H9 (cell line): ENCODE data around the gene BCAS3. TPM values are rescaled to one million over a fixed set of nuclear protein-coding genes. Genes with fewer than 3 reads are reported as not detected.
A peak's percentile ranks its signal among the peaks of the same experiment; 100 is the strongest.

Experiments
- DNase-seq: peaks from one replicate; pipeline ENCODE4 v3.0.0-alpha.2; 2017
- H2AFZ ChIP-seq: one replicate; pipeline ENCODE4 v1.6.1; 2013; ENCODE audit warnings: mild to moderate bottlenecking, low read length, control low read depth, moderate library complexity
- H2AK5ac ChIP-seq: 2 replicates; pipeline ENCODE4 v1.6.1; 2013; ENCODE audit warnings: low read length, control low read depth, mixed read lengths; ENCODE audit not compliant: insufficient read length
- H2BK120ac ChIP-seq: one replicate; pipeline ENCODE4 v1.6.1; 2013; ENCODE audit warnings: low read depth, mild to moderate bottlenecking, low read length, control low read depth, inconsistent platforms; ENCODE audit not compliant: poor library complexity, severe bottlenecking
- H2BK12ac ChIP-seq: 2 replicates; pipeline ENCODE4 v1.6.1; 2013; ENCODE audit warnings: low read length, control low read depth, mixed read lengths, low read depth; ENCODE audit not compliant: insufficient read length
- H2BK15ac ChIP-seq: 2 replicates; pipeline ENCODE4 v1.6.1; 2013; ENCODE audit warnings: low read depth, low read length, control low read depth
- H2BK20ac ChIP-seq: one replicate; pipeline ENCODE4 v1.6.1; 2013; ENCODE audit warnings: low read depth, mild to moderate bottlenecking, low read length, control low read depth, inconsistent platforms; ENCODE audit not compliant: poor library complexity, severe bottlenecking
- H2BK5ac ChIP-seq: 2 replicates; pipeline ENCODE4 v1.6.1; 2013; ENCODE audit warnings: low read length, control low read depth, mixed read lengths; ENCODE audit not compliant: insufficient read length
- H3K14ac ChIP-seq: 2 replicates; pipeline ENCODE4 v1.6.1; 2013; ENCODE audit warnings: low read length, control low read depth; ENCODE audit not compliant: insufficient read depth
- H3K18ac ChIP-seq: 2 replicates; pipeline ENCODE4 v1.6.1; 2013; ENCODE audit warnings: low read depth, mild to moderate bottlenecking, mixed read lengths, low read length, control low read depth; ENCODE audit not compliant: insufficient read length
- H3K23ac ChIP-seq: 2 replicates; pipeline ENCODE4 v1.6.1; 2013; ENCODE audit warnings: low read length, control low read depth, mixed read lengths, low read depth; ENCODE audit not compliant: insufficient read length
- H3K23me2 ChIP-seq: 2 replicates; pipeline ENCODE4 v1.6.1; 2013; ENCODE audit warnings: low read depth, mild to moderate bottlenecking, mixed read lengths, low read length, control low read depth; ENCODE audit not compliant: insufficient read length, poor library complexity, severe bottlenecking
- H3K27ac ChIP-seq: 2 replicates; pipeline ENCODE4 v1.5.1; 2013; ENCODE audit warnings: low read length, control low read depth, mixed read lengths, low read depth; ENCODE audit not compliant: insufficient read length
- H3K27me3 ChIP-seq: 2 replicates; pipeline ENCODE4 v1.6.1; 2013; ENCODE audit warnings: low read length, control low read depth, inconsistent platforms; ENCODE audit not compliant: insufficient read depth
- H3K4ac ChIP-seq: 2 replicates; pipeline ENCODE4 v1.6.1; 2013; ENCODE audit warnings: low read depth, mild to moderate bottlenecking, control low read depth, inconsistent platforms, low read length, moderate library complexity
- H3K4me1 ChIP-seq: 2 replicates; pipeline ENCODE4 v1.6.1; 2013; ENCODE audit warnings: low read length, control low read depth, inconsistent platforms; ENCODE audit not compliant: insufficient read depth
- H3K4me2 ChIP-seq: 2 replicates; pipeline ENCODE4 v1.6.1; 2013; ENCODE audit warnings: low read length, control low read depth, mixed read lengths; ENCODE audit not compliant: insufficient read length, insufficient read depth
- H3K56ac ChIP-seq: 2 replicates; pipeline ENCODE4 v1.6.1; 2013; ENCODE audit warnings: low read depth, mild to moderate bottlenecking, mixed read lengths, low read length, control low read depth; ENCODE audit not compliant: insufficient read length
- H3K79me1 ChIP-seq: 2 replicates; pipeline ENCODE4 v1.6.1; 2013; ENCODE audit warnings: low read depth, mild to moderate bottlenecking, moderate library complexity, low read length, control low read depth, inconsistent platforms; ENCODE audit not compliant: insufficient read depth, poor library complexity, severe bottlenecking
- H3K79me2 ChIP-seq: 2 replicates; pipeline ENCODE4 v1.6.1; 2013; ENCODE audit warnings: low read length, control low read depth, inconsistent platforms; ENCODE audit not compliant: insufficient read depth
- H3K9ac ChIP-seq: 2 replicates; pipeline ENCODE4 v1.6.1; 2013; ENCODE audit warnings: low read length, control low read depth, mixed read lengths; ENCODE audit not compliant: insufficient read length; ENCODE audit errors: extremely low read depth
- H3K9me3 ChIP-seq: one replicate; pipeline ENCODE4 v1.6.1; 2013; ENCODE audit warnings: low read depth, low read length, inconsistent platforms; ENCODE audit not compliant: control insufficient read depth
- H3T11ph ChIP-seq: one replicate; pipeline ENCODE4 v1.6.1; 2013; ENCODE audit warnings: mild to moderate bottlenecking, low read length, control low read depth, inconsistent platforms
- H4K20me1 ChIP-seq: one replicate; pipeline ENCODE4 v1.6.1; 2013; ENCODE audit not compliant: control insufficient read depth, insufficient read length, insufficient read depth
- H4K5ac ChIP-seq: 2 replicates; pipeline ENCODE4 v1.6.1; 2013; ENCODE audit warnings: low read depth, mild to moderate bottlenecking, mixed read lengths, low read length, control low read depth; ENCODE audit not compliant: insufficient read length
- H4K8ac ChIP-seq: replicated peaks from 2 replicates; pipeline ENCODE4 v1.6.1; 2013; ENCODE audit warnings: low read length, control low read depth, mixed read lengths, low read depth; ENCODE audit not compliant: insufficient read length
- H4K91ac ChIP-seq: 2 replicates; pipeline ENCODE4 v1.6.1; 2013; ENCODE audit warnings: low read depth, mild to moderate bottlenecking, moderate library complexity, mixed read lengths, low read length, control low read depth; ENCODE audit not compliant: insufficient read length
- H3K27ac Mint-ChIP-seq, 3 experiments: 2 replicates in 2 of 3; 3 replicates in 1 of 3; pipeline ENCODE4 v1.8.0; 2020 to 2021; ENCODE audit warnings: mixed read lengths in 3 of 3, mild to moderate bottlenecking in 1 of 3, moderate library complexity in 1 of 3
- H3K27me3 Mint-ChIP-seq: 2 replicates; pipeline ENCODE4 v1.8.0; 2021; ENCODE audit warnings: low read depth, mild to moderate bottlenecking, moderate library complexity, mixed read lengths
- H3K36me3 Mint-ChIP-seq, 3 experiments: 2 replicates in 2 of 3; 3 replicates in 1 of 3; pipeline ENCODE4 v1.8.0; 2020 to 2021; ENCODE audit warnings: low read depth in 3 of 3, mixed read lengths in 3 of 3; ENCODE audit not compliant: insufficient read depth in 1 of 3
- H3K4me1 Mint-ChIP-seq, 2 experiments: 2 replicates each; pipeline ENCODE4 v1.8.0; 2020; ENCODE audit warnings: mixed read lengths in 2 of 2
- H3K4me3 Mint-ChIP-seq, 2 experiments: 2 replicates in 1 of 2; 3 replicates in 1 of 2; pipeline ENCODE4 v1.8.0; 2020 to 2021; ENCODE audit warnings: mild to moderate bottlenecking in 2 of 2, mixed read lengths in 2 of 2, moderate library complexity in 1 of 2
- H3K9me3 Mint-ChIP-seq, 2 experiments: 2 replicates in 1 of 2; 3 replicates in 1 of 2; pipeline ENCODE4 v1.8.0; 2020; ENCODE audit warnings: mild to moderate bottlenecking in 2 of 2, mixed read lengths in 2 of 2, moderate library complexity in 1 of 2
- WGBS: extraction: QIAGEN DNeasy Blood & Tissue Kit; methylation state at CpG from one replicate; pipeline ENCODE4 v1.1.7; 2013; ENCODE audit warnings: missing lambda C conversion rate, low lambda C conversion rate, mixed read lengths; ENCODE audit not compliant: insufficient read length; ENCODE audit errors: extremely low coverage; 5-methylcytosine and 5-hydroxymethylcytosine counted together
- total RNA-seq: library from RNA; stranded (reverse); gene quantifications from 2 replicates; pipeline ENCODE4 v1.2.1, GENCODE V29; 2021
- TF ChIP-seq, protein P1 (sequence below): fragments of 200-600 bp; sonication (generic); conservative IDR thresholded peaks from 3 replicates; pipeline ENCODE4 v1.8.0; 2021; ENCODE audit warnings: antibody characterized with exemption, mild to moderate bottlenecking

The BCAS3 gene
- total RNA-seq, 1 experiment from 2014 or later = 22.4 TPM

DNA sequence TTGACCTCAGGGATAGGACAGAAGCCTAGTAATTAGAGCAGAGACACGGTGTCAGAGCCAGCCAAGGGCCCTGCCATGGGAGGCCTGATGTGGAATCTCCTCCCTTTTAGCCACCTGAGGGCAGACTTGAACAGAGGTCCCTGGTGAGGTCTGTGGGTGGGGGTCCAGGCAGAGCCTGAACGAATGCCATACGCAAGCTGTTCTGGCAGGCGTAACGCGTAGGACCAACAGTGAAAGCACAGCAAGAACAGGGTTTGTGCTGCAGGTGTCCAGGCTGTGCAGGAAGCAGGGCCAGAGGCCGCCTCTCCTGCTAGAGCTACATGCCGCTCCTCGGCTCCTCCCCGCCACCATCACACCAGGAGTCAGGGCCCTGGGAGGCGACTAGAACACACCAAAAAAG is 640.1 kb downstream of the BCAS3 start:
- Histone ChIP-seq H3K27me3 (no peaks in the 10 kb centered on the region), H3K4me2 (no peak overlapping the region), H3K23ac (no peak overlapping the region), H2AFZ (no peak overlapping the region), H3K56ac (no peak overlapping the region), H3K18ac (no peak overlapping the region), H4K20me1 (no peaks in the 10 kb centered on the region), H3K27ac (no peak overlapping the region), H3K79me1 (no peaks in the 10 kb centered on the region), H3K4me1 (no peaks in the 10 kb centered on the region), H3K9ac (no peak overlapping the region), H2AK5ac (no peak overlapping the region), H3K23me2 (no peaks in the 10 kb centered on the region), H3K4ac (no peak overlapping the region), H2BK120ac (no peak overlapping the region), H4K8ac (no peak overlapping the region), H2BK20ac (no peak overlapping the region), H3T11ph (no peak overlapping the region), H2BK12ac (no peak overlapping the region), H4K91ac (no peak overlapping the region), H3K9me3 (no peaks in the 10 kb centered on the region), H2BK5ac (no peak overlapping the region), H4K5ac (no peak overlapping the region), H3K14ac (no peak overlapping the region; the same call in 1 of the 2 replicates), H2BK15ac (no peak overlapping the region), H3K79me2 (no peaks in the 10 kb centered on the region)
- TF ChIP-seq, protein P1, sequence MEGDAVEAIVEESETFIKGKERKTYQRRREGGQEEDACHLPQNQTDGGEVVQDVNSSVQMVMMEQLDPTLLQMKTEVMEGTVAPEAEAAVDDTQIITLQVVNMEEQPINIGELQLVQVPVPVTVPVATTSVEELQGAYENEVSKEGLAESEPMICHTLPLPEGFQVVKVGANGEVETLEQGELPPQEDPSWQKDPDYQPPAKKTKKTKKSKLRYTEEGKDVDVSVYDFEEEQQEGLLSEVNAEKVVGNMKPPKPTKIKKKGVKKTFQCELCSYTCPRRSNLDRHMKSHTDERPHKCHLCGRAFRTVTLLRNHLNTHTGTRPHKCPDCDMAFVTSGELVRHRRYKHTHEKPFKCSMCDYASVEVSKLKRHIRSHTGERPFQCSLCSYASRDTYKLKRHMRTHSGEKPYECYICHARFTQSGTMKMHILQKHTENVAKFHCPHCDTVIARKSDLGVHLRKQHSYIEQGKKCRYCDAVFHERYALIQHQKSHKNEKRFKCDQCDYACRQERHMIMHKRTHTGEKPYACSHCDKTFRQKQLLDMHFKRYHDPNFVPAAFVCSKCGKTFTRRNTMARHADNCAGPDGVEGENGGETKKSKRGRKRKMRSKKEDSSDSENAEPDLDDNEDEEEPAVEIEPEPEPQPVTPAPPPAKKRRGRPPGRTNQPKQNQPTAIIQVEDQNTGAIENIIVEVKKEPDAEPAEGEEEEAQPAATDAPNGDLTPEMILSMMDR = peak; percentile 49; the same call in 2 of the 3 replicates
- peaks cover 13 to 24% of the 10 kb centered on the region in 2 experiments for H3K4me1 Mint-ChIP-seq
- WGBS = no CpG with 5 or more reads among the region's 11 CpGs
- peak; percentile 59 for DNase-seq
- no peak overlapping the region for H3K27ac Mint-ChIP-seq
- H3K9me3 Mint-ChIP-seq = no peaks in the 10 kb centered on the region
- no peaks in the 10 kb centered on the region for H3K27me3 Mint-ChIP-seq
- H3K36me3 Mint-ChIP-seq = no peaks in the 10 kb centered on the region
- no peak overlapping the region for H3K4me3 Mint-ChIP-seq
